CD4-positive, alpha-beta T cell treated with Interleukin-4 for 4 hours (primary cell): ENCODE results near the gene NLGN1.

Experiments used
- DNase-seq: peaks from one replicate; pipeline ENCODE4 v3.0.0-alpha.2; 2020

NLGN1 gene

DNA sequence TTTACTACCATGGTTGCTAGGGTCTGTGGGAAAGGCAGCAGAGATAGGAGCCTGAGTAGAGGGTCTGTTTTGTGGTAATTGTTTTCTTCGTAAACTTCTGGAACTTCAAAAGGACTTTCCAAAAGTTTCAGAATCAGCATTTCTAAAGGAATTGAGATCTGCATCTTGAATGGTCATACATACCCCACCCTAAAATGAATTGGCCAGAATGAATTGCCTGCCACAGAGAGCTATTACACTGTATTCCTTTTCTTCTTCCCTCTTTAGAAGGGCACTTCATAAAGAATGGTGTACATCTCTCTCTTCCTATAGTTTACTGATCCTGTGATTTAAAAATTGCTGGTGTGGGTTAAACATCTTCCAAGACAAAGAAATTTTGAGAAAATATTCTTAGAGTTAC is 525.7 kb downstream of the NLGN1 start:
- no peak for DNase-seq

DNA sequence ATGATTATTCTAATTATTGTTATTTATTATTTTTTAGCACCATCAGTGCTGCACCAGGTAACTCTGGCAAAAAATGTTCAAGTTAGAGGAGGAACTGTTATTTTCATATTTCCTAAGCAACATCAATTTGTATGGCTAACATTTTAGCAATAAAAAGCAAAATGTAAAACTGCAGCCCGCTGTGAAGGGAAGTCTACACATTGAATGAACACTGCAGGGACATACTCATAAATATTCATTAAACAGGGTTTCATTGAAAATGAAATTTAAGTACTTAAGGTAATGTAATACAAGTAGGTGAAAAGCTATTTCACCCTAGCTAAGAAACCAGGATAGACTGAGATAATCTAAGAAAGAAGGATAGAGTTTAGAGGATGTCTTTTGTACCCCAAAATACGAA is 532.7 kb downstream of the NLGN1 start:
- DNase-seq, result no peak

DNA sequence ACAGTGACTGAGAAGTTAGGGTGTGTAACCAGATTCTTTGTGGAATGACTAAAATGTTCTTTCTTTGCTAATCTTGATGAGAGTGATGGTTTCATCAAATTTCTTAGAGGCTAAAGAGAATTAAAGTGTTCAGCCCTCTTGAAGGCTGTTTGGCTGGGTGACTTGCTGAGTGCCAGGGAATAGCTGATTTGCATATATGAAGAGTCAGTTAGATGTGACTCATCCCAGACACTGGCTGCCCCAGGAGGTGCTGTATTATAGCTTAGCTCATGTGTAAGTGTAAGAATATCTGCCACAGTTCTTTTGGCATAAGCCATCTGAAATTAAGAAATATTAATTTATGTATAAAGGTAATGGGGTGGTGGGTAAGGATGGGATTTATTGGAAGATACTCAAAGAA is 535.1 kb downstream of the NLGN1 start:
- DNase-seq, result no peak

DNA sequence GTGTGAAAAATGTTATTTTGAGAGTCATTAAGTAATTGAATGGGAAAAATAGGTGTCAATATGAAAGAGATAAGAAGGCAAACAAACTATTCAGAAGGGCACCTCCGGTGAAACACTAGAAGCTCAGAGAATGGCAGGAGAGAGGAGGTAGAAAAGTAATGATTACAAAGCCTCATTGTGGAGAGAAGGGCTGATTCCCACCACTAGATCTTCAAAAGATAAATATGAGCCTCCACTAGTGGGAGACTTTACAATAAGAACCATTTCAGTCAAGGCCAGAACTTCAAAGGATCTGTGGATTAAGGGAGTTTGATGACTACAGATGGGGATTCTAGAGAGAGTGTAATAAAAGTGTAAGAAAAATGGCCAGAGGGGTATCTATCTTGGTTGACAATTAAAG is 535.6 kb downstream of the NLGN1 start:
- no peak for DNase-seq

DNA sequence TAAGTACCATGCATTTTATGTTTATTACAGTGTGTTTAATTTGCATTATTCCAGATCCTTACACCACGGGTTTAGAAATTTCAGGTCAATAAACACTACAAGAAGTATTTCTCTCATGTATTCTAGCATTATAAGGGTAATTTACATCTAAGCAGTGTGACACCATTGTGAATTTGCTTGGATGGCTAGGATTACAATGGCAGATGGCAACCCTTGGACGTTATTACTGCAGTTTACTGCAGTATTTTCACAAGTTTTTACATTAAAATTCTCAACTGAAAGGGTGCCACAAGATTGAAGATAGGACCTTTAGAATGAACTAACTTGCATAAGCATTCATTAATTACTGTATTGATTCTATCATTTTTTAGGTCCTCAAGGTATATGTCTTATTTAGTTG is 538.8 kb downstream of the NLGN1 start:
- no peak for DNase-seq

DNA sequence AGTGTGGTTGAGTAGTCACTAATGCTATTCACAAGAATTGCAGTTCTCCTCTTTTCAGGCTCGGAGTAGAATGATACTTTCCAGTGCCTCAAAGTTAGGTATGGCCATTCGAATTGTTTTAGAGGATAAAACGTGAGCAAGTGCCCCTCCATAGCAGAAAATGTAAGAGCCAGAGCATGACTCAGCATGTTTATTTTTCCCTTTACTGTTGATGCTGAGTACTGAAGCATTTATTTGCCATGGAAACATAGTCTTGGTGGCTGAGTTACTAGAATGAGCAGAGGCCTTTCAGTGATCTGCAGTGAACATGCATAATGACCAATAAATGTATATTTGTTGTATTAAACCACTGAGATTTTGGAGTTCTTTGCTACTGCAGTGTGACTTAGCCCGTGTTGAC is 540.6 kb downstream of the NLGN1 start:
- no peak for DNase-seq

DNA sequence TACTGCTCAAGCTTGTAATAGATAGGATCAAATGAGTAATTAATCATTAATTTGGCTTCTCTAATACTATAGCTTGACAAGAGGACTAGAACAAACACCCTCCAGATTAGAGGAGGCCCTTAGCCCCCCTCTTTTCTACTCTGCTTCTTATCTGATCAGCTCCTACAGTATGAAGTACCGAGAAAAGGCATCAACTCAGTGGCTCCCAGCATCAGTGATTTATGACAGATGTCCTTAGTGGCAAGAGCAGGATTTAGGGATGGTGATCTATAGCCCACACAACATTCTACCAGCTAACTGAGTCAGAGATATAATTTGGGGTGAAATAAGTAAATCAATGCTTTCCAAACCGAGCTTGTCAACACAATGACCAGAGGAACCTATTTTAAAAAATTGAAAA is 541.1 kb downstream of the NLGN1 start:
- DNase-seq, result no peak

DNA sequence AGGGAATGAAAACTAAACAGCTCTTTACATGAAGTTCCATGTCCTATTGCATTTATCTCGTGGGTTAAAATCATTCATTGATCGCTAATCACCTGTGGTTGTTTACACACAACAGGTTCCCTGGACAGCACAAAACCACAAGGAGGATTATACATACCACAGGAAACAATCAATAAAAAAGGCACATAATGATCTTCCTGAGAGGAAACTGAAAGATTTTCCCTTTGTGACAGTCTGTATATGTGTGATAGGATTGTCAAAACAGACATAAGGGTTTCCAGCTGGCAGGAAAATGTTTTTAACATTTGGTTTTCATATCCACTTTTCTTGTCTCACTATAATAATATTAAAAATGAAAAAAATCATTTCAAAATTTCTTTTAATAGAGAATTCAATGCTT is 541.8 kb downstream of the NLGN1 start:
- DNase-seq, result no peak

DNA sequence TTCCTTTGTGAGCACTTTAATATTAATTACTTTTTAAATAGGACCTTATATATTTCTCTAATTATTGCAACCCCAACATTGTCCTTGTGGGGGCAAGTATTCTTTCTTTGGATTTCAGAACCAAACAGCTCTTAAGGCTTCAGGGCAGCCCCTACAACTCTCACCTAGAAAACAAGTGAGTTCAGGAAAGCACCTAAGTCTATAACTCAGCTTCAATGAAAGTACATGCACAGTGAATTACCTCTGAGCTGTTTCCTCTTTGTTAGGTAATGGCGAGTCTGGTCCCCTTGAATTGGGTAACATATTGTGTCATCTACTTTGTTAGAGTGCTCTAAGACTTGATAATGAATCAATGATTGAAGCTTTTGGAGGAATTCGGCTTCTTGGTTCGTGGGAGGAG is 545.7 kb downstream of the NLGN1 start:
- no peak for DNase-seq

DNA sequence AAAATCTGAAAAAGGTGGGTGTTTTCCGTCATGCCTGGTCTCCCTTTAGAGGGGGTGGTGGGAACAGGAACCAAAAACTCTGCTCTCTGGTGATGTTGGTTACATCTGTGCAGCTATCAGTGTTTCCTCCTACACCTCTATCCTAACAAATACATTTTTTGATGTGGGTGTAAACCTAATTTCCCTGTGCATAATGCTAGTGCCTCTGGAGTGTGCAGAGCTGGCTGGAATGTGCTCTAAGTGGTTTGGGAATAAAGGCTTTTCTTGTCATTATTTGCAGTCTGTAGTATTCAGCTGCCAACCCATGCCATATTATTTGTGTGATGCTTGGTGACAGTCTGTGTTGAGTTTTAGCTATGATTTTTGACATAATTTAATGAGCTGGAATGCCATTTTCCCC is 547.6 kb downstream of the NLGN1 start:
- no peak for DNase-seq

DNA sequence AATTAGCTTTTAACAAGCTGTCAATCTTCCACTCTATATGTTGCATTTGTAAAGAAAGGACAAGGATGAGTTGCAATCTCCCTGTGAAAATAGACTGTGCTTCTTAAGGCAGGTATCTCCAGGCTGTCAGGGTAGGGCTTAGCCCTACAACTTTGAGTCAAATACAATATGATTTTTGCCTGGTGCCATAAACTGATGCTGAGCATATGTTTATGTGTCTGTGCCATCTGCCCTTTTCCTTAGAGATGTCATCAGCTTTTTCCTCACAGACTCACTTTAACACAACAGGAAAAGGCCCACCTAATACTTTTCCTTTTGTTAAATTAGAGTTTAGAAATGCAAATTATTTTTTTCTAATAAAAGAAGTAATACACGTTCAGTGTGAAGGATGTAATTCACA is 548.3 kb downstream of the NLGN1 start:
- DNase-seq, result no peak

DNA sequence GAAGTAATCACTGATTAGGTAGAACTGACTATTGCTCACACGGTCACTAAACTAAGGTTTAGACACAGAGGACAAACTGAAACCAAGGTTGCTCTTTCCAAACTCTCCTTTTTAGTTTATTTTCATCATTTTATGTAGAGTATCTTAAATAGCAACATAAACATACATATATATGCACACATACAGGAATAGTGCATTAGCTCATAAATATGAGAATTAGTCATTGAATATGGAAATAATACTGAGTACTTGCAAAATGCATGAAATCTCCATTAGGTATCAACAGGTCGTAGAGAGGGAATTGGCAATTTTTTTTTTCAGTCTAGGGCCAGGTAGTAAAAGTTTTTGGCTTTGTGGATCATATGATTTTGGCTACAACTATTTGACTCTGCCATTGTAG is 557.1 kb downstream of the NLGN1 start:
- no peak for DNase-seq

DNA sequence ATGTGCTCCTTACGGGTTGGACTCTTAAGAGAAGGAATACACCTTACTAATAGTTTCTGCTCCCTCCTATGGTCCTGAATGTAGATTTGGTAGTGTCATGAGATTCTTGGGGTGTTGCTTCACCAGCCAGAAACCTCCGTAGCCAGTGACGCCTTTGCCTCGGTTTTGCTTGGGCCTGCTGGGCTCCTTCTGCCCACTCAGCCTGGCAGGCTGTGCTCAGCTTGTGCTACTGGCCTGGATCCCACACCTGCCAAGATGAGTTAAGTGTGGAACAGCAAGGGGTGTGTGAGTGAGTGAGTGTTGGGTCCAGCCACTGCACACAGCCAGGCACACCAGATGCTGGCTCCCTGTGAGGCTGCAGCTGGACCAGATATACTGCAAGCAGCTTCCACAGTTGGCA is 560.1 kb downstream of the NLGN1 start:
- no peak for DNase-seq

DNA sequence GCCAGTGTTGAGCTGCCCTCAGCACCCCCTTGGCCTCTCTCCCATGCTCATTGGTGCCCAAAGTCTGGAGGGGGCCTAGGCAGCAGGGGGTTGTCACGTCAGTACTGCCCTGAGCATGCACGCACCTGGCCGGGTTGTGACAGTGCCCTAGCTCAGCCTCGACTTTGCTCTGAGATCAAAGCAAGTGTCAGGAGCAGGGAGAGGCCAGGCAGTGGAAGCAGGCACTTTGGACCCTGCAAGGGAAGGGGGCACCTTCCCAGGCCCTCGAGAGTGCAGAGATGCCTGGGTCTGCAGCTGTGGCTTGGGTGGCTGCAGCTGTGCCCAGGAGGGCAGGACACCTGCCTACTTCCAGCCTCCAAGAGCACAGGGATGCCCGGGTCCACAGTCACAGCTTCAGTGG is 561.3 kb downstream of the NLGN1 start:
- no peak for DNase-seq

DNA sequence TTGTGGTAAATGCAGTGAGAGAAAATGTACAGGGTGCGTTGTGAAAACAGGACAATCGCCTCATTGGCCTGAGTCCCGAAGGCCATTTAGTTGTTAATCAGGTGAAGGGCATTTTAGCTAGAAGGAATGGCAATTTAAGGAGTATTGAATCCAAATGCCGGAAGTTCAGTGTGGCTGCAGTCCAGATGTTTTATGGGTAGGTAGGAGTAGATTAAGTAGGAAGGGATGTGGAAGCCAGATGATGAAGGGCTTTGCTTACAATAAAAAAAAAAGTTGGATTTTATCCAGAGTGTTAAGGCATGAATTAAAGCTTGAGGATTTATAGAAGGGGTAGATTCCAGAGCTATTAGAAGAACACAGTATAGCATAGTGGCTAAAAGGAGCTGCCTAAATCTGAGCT is 572.7 kb downstream of the NLGN1 start:
- DNase-seq, result no peak

DNA sequence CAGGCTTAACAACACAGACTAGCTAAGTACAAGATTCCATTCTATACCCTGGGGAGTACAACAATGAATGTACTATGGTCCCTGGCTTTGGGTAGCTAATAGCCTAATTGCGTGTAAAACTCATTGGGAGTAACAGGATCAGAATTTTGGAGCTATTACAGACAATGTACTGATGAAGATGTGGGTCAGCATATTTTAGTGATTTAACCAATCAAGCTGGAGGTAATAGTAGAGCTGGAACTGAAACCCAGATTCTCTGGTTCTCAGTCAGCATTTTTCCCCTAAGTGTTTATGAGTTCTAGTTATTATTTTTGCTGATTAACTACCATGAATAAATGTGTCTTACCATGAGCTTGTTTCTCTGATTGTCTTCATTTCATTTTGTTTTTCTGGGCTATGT is 578.7 kb downstream of the NLGN1 start:
- DNase-seq, result no peak

DNA sequence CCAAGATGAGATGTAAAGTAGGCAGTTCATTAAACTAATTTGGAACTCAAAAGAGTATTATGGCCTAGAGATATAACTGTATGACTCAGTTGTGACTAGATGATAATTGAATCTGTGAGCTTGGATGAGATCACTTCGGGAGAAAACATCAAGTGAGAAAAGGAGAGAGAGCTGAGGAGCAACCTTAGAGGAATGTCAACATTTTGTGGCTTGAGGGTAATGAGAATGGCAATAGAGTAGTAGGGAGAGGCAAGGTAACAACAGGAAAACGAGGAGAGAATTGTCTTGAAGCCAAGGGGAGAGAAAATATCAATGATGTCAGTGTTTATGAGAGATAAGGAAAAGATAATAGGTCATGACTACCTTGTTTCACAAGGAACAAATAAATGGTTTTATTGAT is 580.2 kb downstream of the NLGN1 start:
- no peak for DNase-seq

DNA sequence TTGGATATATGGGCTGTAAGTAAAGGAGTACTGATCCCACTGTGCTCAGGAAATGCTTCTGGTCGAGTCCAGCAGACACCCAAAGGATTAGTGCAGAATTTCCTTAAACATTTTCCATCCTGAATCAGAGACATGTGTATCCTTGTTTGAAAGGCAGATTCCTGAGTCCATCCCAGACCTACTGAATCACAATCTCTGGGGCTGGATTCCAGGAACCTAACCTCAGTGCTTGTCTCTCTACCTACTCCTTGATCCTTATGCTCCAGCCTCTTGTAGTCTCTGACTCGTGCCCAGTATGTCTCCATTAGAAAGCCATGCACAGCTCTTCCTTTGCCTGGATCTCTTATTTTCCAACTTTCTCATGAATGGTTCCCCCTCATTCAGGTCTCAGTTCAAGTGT is 585.8 kb downstream of the NLGN1 start:
- DNase-seq, result no peak

DNA sequence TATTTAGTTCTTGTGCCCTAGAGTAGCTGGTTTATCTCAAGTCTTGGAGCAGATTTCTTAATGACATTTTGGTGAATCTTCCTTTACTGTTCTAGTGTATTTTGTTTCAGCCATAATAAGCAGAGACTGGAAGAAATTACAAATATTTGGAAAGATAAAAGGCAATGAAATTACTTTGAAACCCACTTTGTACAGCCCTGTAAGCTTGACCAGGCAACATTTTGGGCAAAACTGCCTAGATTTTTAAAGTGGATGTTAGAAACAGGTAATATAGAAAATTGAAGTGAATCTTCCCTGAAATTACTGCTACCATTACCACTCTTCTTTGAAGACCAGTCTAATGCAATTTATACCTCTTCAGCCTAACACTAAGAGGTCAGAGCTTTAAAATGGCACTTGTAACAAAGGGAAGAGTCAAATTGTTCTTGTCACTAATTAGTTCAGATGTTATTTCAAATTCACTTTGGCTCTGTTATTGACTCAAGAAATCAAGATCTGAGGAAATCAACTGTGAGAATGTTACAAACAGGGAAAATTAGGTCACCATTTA is 589.4 kb downstream of the NLGN1 start:
- DNase-seq, result no peak

DNA sequence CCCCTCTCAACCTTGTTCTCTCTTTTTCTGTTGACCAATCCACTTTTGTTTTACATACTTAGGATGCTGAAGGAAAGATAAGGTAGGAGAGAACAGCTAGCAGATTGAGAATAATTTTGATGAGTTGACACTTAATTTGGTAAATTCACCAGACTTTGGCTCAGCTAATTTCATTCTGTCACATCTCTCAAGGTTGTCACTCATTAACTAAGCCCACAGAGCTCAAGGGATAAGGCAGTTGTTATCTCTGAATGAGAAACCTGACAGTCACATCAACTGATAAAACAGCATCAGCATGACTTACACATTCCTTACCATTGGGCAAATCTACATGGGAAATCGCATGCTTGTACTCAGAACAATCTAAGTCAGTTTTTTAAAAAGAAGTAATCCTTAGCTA is 591.4 kb downstream of the NLGN1 start:
- no peak for DNase-seq

DNA sequence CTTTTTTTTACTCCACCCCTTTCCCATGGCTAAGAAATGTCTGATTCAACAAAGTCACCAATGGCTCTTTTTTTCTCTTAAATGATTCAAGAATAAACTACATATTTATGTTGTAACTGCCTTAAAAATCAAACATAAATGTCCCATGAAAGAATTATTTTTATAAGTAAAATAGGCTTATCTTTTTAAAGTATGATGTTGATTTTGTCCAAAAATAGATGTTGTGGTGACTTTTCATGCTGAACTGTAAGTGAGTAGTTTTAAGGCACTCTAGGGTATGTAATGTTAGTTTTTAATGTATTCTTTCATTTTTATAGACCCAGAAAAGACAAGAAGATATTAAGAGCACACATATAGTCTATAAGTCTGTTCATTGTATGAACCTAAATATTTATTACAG is 594.9 kb downstream of the NLGN1 start:
- DNase-seq, result no peak

DNA sequence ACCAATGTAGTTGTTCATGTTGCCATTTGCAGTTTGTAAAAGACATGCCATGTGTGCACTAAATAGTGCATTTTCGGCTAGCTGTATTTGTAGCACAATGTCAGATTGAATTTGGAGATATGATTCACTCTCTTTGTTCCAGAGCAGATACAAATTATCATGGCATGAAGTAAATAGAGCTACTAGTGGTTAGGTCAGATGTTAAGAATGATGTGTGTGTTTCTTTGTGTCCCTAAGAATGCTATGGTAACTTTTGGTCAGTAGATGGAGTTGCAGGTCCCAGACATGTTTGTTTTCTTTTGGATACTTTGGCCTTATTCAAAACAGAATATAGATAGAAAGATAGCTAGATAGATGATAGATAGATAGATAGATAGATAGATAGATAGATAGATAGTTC is 595.8 kb downstream of the NLGN1 start:
- DNase-seq, result no peak

DNA sequence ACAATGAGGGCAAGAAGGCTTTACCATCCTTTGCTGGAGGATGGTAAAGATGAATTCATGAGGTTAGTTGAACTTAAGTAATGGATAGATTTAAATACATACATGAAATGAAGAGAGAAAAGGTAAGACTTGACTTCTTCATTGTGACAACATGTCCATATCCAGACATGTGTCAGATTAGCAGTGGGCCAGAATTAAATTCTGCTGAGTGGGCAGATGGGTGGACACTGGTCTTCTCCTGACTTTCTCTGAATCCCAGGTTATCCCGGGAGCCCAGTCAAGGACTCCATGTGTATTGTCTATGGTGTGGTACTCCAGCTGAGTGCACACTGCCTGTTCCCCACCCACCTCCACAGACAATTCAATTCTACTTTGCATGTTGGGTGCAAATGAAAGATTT is 603.1 kb downstream of the NLGN1 start:
- DNase-seq, result no peak

DNA sequence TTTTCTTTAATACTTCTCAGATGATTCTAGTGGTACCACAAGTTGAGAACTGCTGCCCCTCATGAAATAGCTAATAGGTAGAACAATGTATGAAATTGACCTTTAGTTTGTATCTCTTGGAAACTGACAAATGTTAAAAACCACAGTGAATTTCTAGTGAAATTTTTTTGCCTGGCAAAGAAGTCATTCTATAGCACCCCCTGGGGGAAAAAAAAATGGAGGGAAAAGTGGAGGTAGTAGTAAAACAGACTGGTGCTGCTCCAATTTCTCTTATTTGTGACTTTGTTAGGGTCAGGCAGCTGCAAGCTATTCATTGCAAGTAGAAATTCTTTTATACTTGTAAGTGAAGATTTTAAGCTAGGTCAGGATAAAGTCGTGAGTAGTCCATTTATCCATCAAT is 605.0 kb downstream of the NLGN1 start:
- no peak for DNase-seq

DNA sequence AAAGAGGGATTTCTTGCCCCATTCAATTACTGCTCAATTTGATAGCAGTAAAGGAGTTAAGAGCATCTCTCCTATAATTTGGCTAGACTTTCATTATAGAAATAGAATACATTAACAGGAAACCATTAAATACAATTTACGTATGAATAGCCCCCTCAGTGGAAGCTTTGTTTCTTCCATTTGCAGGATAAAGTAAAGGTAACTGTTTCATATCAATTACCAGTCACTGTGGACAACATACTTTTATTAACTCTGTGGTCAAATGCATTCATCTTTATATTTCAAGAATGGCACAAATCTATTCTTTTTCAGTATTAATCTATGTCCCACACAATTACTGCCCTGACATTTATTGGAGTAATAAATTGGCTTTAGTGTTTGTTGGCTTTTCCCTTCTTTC is 613.4 kb downstream of the NLGN1 start:
- no peak for DNase-seq

DNA sequence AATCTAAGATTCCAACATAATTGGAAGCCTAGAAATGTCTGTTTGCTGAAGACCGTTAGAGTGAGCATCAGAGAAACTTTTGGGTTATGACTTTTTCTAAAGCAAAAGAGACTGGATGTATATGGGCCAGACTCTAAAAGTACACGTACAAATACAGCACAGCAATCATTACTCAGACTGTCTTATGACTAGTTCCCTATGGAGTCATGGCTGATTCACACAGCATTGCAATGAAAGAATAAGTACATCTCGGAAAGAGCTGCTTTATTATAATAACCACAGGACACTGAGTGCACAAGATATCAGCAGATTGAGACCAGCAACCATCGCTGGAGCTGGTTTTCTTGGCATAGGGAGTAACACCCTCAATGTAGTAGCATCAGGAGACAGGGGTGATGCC is 618.6 kb downstream of the NLGN1 start:
- DNase-seq, result no peak
